HepG2 (cell line): ENCODE data around the gene CDYL. TPM values are rescaled to one million over a fixed set of nuclear protein-coding genes. Genes with fewer than 3 reads are reported as not detected.

Source experiments
- ATAC-seq: fragments of 200-7000 bp; cut with Tn5 transposase; 3 replicates; pipeline ENCODE4 v1.9.1; 2020; ENCODE audit warnings: mild to moderate bottlenecking, moderate library complexity
- BruUV-seq: library from RNA; stranded (reverse); fragments of 400-500 nt; replicated peaks from 2 replicates; lab custom pipeline; 2021; lab: Mats Ljungman, UMichigan
- CTCF ChIA-PET: fragments of 300-600 bp; formaldehyde crosslinking; extraction: SDS; loops from one replicate; lab custom pipeline; 2021; ENCODE audit warnings: low total read pairs, inconsistent platforms, low intra/inter-chr PET ratio; lab: Yijun Ruan, JAX
- POLR2A ChIA-PET: fragments of 350-600 bp; sonication (Branson Sonifier 250); formaldehyde crosslinking; loops from one replicate; lab custom pipeline; 2020; ENCODE audit warnings: antibody characterized with exemption, inconsistent platforms; lab: Yijun Ruan, JAX
- DNase-seq: peaks from one replicate; pipeline ENCODE4 v3.0.0-alpha.2; 2015; ENCODE audit warnings: low spot score
- FAIRE-seq: peaks from 3 replicates; lab custom pipeline; 2011; peaks lifted over from hg19 to GRCh38; lab: Jason Lieb, UNC
- H2AFZ ChIP-seq: one replicate; pipeline ENCODE4 v1.6.1; 2011; ENCODE audit warnings: low read length, inconsistent platforms
- H3K27ac ChIP-seq: fragments of 300-600 bp; 3 replicates; pipeline ENCODE4 v1.8.0; 2011; ENCODE audit warnings: mixed run types, mild to moderate bottlenecking, mixed read lengths, low read length, inconsistent platforms; ENCODE audit not compliant: insufficient read depth; ENCODE audit errors: extremely low read length
- H3K27me3 ChIP-seq, 2 experiments: fragments of 200-600 bp in 1 of 2; 2 replicates in 1 of 2; 3 replicates in 1 of 2; pipeline versions ENCODE4 v1.6.0 to v1.8.0; 2011; ENCODE audit warnings: low read length in 2 of 2, mild to moderate bottlenecking in 2 of 2, moderate library complexity in 2 of 2, inconsistent platforms in 1 of 2; ENCODE audit not compliant: insufficient read depth in 2 of 2, control insufficient read depth in 1 of 2
- H3K36me3 ChIP-seq, 2 experiments: fragments of 200-600 bp in 1 of 2; replicated peaks in 1 of 2; 2 replicates in 1 of 2; 3 replicates in 1 of 2; pipeline versions ENCODE4 v1.5.1 to v1.8.0; 2011; ENCODE audit warnings: low read length in 2 of 2, inconsistent platforms in 1 of 2; ENCODE audit not compliant: insufficient read depth in 2 of 2, control insufficient read depth in 1 of 2
- H3K4me1 ChIP-seq: 2 replicates; pipeline ENCODE4 v1.5.1; 2012; ENCODE audit warnings: low read length, inconsistent platforms; ENCODE audit not compliant: insufficient read depth
- H3K4me2 ChIP-seq: 2 replicates; pipeline ENCODE4 v1.6.0; 2011; ENCODE audit warnings: low read depth, low read length, inconsistent platforms
- H3K4me3 ChIP-seq, 3 experiments: fragments of 200-600 bp in 1 of 3; sonication (generic), shearing (Covaris generic) in 1 of 3; replicated peaks in 1 of 3; 2 replicates each; pipeline ENCODE4 v1.5.1; 2011 to 2016; ENCODE audit warnings: low read length in 3 of 3, inconsistent platforms in 2 of 3, low read depth in 2 of 3, mild to moderate bottlenecking in 2 of 3, control low read depth in 1 of 3, mixed read lengths in 1 of 3; ENCODE audit not compliant: insufficient read depth in 1 of 3
- H3K79me2 ChIP-seq: one replicate; pipeline ENCODE4 v1.6.1; 2011; ENCODE audit warnings: low read length, inconsistent platforms; ENCODE audit not compliant: insufficient read depth
- H3K9ac ChIP-seq: 2 replicates; pipeline ENCODE4 v1.6.0; 2011; ENCODE audit warnings: mild to moderate bottlenecking, low read depth, low read length, inconsistent platforms; ENCODE audit not compliant: insufficient read depth
- H3K9me3 ChIP-seq: 2 replicates; pipeline ENCODE4 v1.5.1; 2012; ENCODE audit warnings: mild to moderate bottlenecking, low read length
- H4K20me1 ChIP-seq: 2 replicates; pipeline ENCODE4 v1.6.0; 2011; ENCODE audit warnings: inconsistent platforms, mild to moderate bottlenecking, low read length, moderate library complexity; ENCODE audit not compliant: insufficient read depth
- E2F1 ChIP-seq: sonication (generic); formaldehyde crosslinking; IDR thresholded peaks from 2 replicates; pipeline ENCODE4 v1.5.0; 2020; ENCODE audit warnings: missing genetic modification reagents
- ESRRA ChIP-seq: sonication (generic); formaldehyde crosslinking; IDR thresholded peaks from 2 replicates; pipeline ENCODE4 v1.5.1; 2020; ENCODE audit warnings: mild to moderate bottlenecking, low read depth, missing genetic modification reagents
- FOSL2 ChIP-seq: sonication (generic); formaldehyde crosslinking; IDR thresholded peaks from 2 replicates; pipeline ENCODE4 v1.4.0; 2020; ENCODE audit warnings: missing genetic modification reagents
- POLR2AphosphoS5 ChIP-seq: IDR thresholded peaks from 2 replicates; pipeline ENCODE4 v1.6.1; 2012; ENCODE audit warnings: low read depth, low read length
- REL ChIP-seq: sonication (generic); formaldehyde crosslinking; conservative IDR thresholded peaks from 2 replicates; pipeline ENCODE4 v1.8.0; 2022; ENCODE audit warnings: mild to moderate bottlenecking, missing genetic modification reagents, moderate library complexity
- SNAPC5 ChIP-seq: sonication (generic); formaldehyde crosslinking; IDR thresholded peaks from 2 replicates; pipeline ENCODE4 v1.8.1; 2023; ENCODE audit warnings: mild to moderate bottlenecking, missing genetic modification reagents, borderline replicate concordance
- ZNF136 ChIP-seq: sonication (generic); formaldehyde crosslinking; IDR thresholded peaks from 2 replicates; pipeline ENCODE4 v1.8.1; 2022; ENCODE audit warnings: low read depth, mild to moderate bottlenecking, moderate library complexity, missing genetic modification reagents
- ZNF382 ChIP-seq: sonication (generic); formaldehyde crosslinking; IDR thresholded peaks from 2 replicates; pipeline ENCODE4 v1.5.0; 2020; ENCODE audit warnings: missing genetic modification reagents, mild to moderate bottlenecking, borderline replicate concordance
- ZNF557 ChIP-seq: sonication (generic); formaldehyde crosslinking; IDR thresholded peaks from 2 replicates; pipeline ENCODE4 v1.4.0; 2020; ENCODE audit warnings: missing genetic modification reagents
- ZNF713 ChIP-seq: sonication (generic); formaldehyde crosslinking; IDR thresholded peaks from 2 replicates; pipeline ENCODE4 v1.4.0; 2020; ENCODE audit warnings: mild to moderate bottlenecking, missing genetic modification reagents
- WGBS: methylation state at CpG from one replicate; pipeline ENCODE4 v1.1.6; 2017; ENCODE audit warnings: low lambda C conversion rate; 5-methylcytosine and 5-hydroxymethylcytosine counted together
- in situ Hi-C: cut with HindIII; loops from 2 replicates; pipeline ENCODE4 v1.10.0; 2017; ENCODE audit warnings: low pct_unique_long_range_greater_than_20kb; ENCODE audit not compliant: extremely low pct_ligation_motif_present
- intact Hi-C: fragments of 100-400 bp; cut with micrococcal nuclease; formaldehyde crosslinking; loops from one replicate; pipeline ENCODE4 v1.10.0; 2022; ENCODE audit not compliant: unreplicated experiment
- polyA plus RNA-seq, 8 experiments: library from polyadenylated mRNA; depleted of rRNA in 3 of 8; stranded (reverse) in 7 of 8; unstranded in 1 of 8; fragments of >200 nt; fragmentation: Illumina TruSeq in 4 of 8; extraction: Trizol in 4 of 8; gene quantifications; 2 replicates each; pipeline versions ENCODE4 v1.2.1 to v1.2.3, GENCODE V29; 2011 to 2016; ENCODE audit warnings: low read depth in 4 of 8, missing spikeins in 1 of 8, mixed read lengths in 1 of 8; ENCODE audit not compliant: insufficient read depth in 1 of 8
- total RNA-seq, 5 experiments: library from RNA; depleted of rRNA; stranded (reverse); fragments of >200 nt; fragmentation: Illumina TruSeq; extraction: Trizol; gene quantifications; 2 replicates each; pipeline ENCODE4 v1.2.3, GENCODE V29; 2016; ENCODE audit warnings: low read depth in 1 of 5

Gene CDYL
- total and polyA plus RNA-seq, 2 of the 13 experiments (the other 11 are each of a cell fraction or from before 2014, with no cell fraction given) = 22.8 to 105 TPM

- TF ChIP-seq E2F1 (CRISPR knock-in tag) (no peak), ZNF136 (CRISPR knock-in tag) (no peak), FOSL2 (no peak), ZNF557 (no peak), ZNF713 (no peak), SNAPC5 (CRISPR knock-in tag) (no peak)
Measured at GRCh38 chr6:4901386-4902061, 125.3 kb downstream of the CDYL start (continued).

GRCh38 chr6:4902363-4902762, 126.2 kb downstream of the CDYL start:
- no peaks in the 10 kb centered on the region for H3K27me3 ChIP-seq
- no peak overlapping the region for H3K4me2 ChIP-seq
- ATAC-seq = no peak
- POLR2A ChIA-PET = interaction anchor here (0.8 kb wide), 1 partner anchor 62 kb away, joined by 3 read pairs; no protein-coding TSS in a partner anchor
- no peaks in the 10 kb centered on the region for H3K79me2 ChIP-seq
- H3K4me3 ChIP-seq = no peak overlapping the region
- no peak overlapping the region for H3K9ac ChIP-seq
- H3K27ac ChIP-seq = no peak overlapping the region
- H4K20me1 ChIP-seq = no peaks in the 10 kb centered on the region; the same call in 1 of the 2 replicates
- no peak overlapping the region for H2AFZ ChIP-seq
- TF ChIP-seq ZNF382 (CRISPR knock-in tag) (no peak), POLR2AphosphoS5 (no peak), REL (CRISPR knock-in tag) (no peak), ESRRA (CRISPR knock-in tag) (no peak)
- FAIRE-seq = no peak
- peaks cover 10 to 22% of the 10 kb centered on the region in 2 experiments for H3K36me3 ChIP-seq
- no peaks in the 10 kb centered on the region for H3K4me1 ChIP-seq
- in situ Hi-C loops = no loop called here
- intact Hi-C loops = no loop called here
- DNase-seq = no peak
- 98% methylated on average over 2 of the region's 2 CpGs for WGBS
- no TSS peak for BruUV-seq
- CTCF ChIA-PET = no interaction called here
- H3K9me3 ChIP-seq = 0 out of 2 replicates have a peak, but pooled peaks cover 5% of the 10 kb centered on the region
